ENCODE measurements around the gene TTC28. TPM values are rescaled to one million over a fixed set of nuclear protein-coding genes. Genes with fewer than 3 reads are reported as not detected.
"Not testable (repeated sequence)": the region's sequence is repeated elsewhere in the genome, so short reads cannot be mapped to it uniquely, and the experiment has no call there.

Gene TTC28
- total RNA-seq, 1 donor from 2014 or later, result 13.5 TPM

GRCh38 chr22:28207281-28208030 is 472.2 kb downstream of the TTC28 start:
- H3K4me3 ChIP-seq (ENCODE audit: low read depth, low read length), result no peak overlapping the region
- TF ChIP-seq CTCF (IDR thresholded peaks at IDR 0.05; ENCODE audit: insufficient read depth, low read length, poor library complexity, severe bottlenecking), result no peak
- H3K36me3 ChIP-seq (ENCODE audit: control insufficient read depth, insufficient read depth, low read length), result no peaks in the 10 kb centered on the region
- no peak for DNase-seq (ENCODE audit: low read depth)
- no peaks in the 10 kb centered on the region for H3K27me3 ChIP-seq (ENCODE audit: control insufficient read depth, insufficient read depth, low read length)

GRCh38 chr22:28205926-28206325 is 473.7 kb downstream of the TTC28 start:
- no peak overlapping the region for H3K4me3 ChIP-seq (ENCODE audit: low read depth, low read length)
- TF ChIP-seq CTCF (IDR thresholded peaks at IDR 0.05; ENCODE audit: insufficient read depth, low read length, poor library complexity, severe bottlenecking), result no peak
- DNase-seq (ENCODE audit: low read depth), result no peak

GRCh38 chr22:28204382-28204781 is 475.3 kb downstream of the TTC28 start:
- DNase-seq (ENCODE audit: low read depth), result no peak
- no peaks in the 10 kb centered on the region for H3K27me3 ChIP-seq (ENCODE audit: control insufficient read depth, insufficient read depth, low read length)
- TF ChIP-seq CTCF (IDR thresholded peaks at IDR 0.05; ENCODE audit: insufficient read depth, low read length, poor library complexity, severe bottlenecking), result no peak
- H3K4me3 ChIP-seq (ENCODE audit: low read depth, low read length), result no peak overlapping the region
- no peaks in the 10 kb centered on the region for H3K36me3 ChIP-seq (ENCODE audit: control insufficient read depth, insufficient read depth, low read length)

More at GRCh38 chr22:28205926-28206325, 473.7 kb downstream of the TTC28 start:
- Histone ChIP-seq H3K27me3 (ENCODE audit: control insufficient read depth, insufficient read depth, low read length) (no peaks in the 10 kb centered on the region), H3K36me3 (ENCODE audit: control insufficient read depth, insufficient read depth, low read length) (no peaks in the 10 kb centered on the region)

- H3K36me3 ChIP-seq (ENCODE audit: control insufficient read depth, insufficient read depth, low read length), result no peaks in the 10 kb centered on the region
- TF ChIP-seq CTCF (IDR thresholded peaks at IDR 0.05; ENCODE audit: insufficient read depth, low read length, poor library complexity, severe bottlenecking), result no peak
Observed at GRCh38 chr22:28203286-28203685, 476.4 kb downstream of the TTC28 start.

GRCh38 chr22:28198692-28199091 is 480.9 kb downstream of the TTC28 start:
- Histone ChIP-seq H3K27me3 (ENCODE audit: control insufficient read depth, insufficient read depth, low read length) (no peaks in the 10 kb centered on the region), H3K36me3 (ENCODE audit: control insufficient read depth, insufficient read depth, low read length) (no peaks in the 10 kb centered on the region), H3K4me3 (ENCODE audit: low read depth, low read length) (no peak overlapping the region)
- no peak for TF ChIP-seq CTCF (IDR thresholded peaks at IDR 0.05; ENCODE audit: insufficient read depth, low read length, poor library complexity, severe bottlenecking)
- DNase-seq (ENCODE audit: low read depth), result no peak

More at GRCh38 chr22:28203286-28203685, 476.4 kb downstream of the TTC28 start:
- H3K4me3 ChIP-seq (ENCODE audit: low read depth, low read length), result no peak overlapping the region
- no peak for DNase-seq (ENCODE audit: low read depth)
- H3K27me3 ChIP-seq (ENCODE audit: control insufficient read depth, insufficient read depth, low read length), result no peaks in the 10 kb centered on the region

GRCh38 chr22:28191571-28191970 is 488.1 kb downstream of the TTC28 start:
- not testable (repeated sequence) for DNase-seq (ENCODE audit: low read depth); H3K4me3 ChIP-seq (ENCODE audit: low read depth, low read length); H3K36me3 ChIP-seq (ENCODE audit: control insufficient read depth, insufficient read depth, low read length); H3K27me3 ChIP-seq (ENCODE audit: control insufficient read depth, insufficient read depth, low read length)
